PFSK-1 (cell line): Measurements from ENCODE around the gene PIKFYVE.

Experiments
- POLR2AphosphoS5 ChIP-seq: IDR thresholded peaks from 2 replicates; pipeline ENCODE4 v1.6.1; 2012; ENCODE audit warnings: low read depth, mild to moderate bottlenecking, control low read depth, low read length, moderate library complexity
- SIN3A ChIP-seq: IDR thresholded peaks from 2 replicates; pipeline ENCODE4 v1.6.1; 2012; ENCODE audit warnings: mild to moderate bottlenecking, low read length, moderate library complexity, borderline replicate concordance; ENCODE audit not compliant: insufficient read depth
- TAF1 ChIP-seq: IDR thresholded peaks from 2 replicates; pipeline ENCODE4 v1.6.1; 2012; ENCODE audit warnings: low read length, control low read depth, borderline replicate concordance; ENCODE audit not compliant: insufficient read depth

DNA sequence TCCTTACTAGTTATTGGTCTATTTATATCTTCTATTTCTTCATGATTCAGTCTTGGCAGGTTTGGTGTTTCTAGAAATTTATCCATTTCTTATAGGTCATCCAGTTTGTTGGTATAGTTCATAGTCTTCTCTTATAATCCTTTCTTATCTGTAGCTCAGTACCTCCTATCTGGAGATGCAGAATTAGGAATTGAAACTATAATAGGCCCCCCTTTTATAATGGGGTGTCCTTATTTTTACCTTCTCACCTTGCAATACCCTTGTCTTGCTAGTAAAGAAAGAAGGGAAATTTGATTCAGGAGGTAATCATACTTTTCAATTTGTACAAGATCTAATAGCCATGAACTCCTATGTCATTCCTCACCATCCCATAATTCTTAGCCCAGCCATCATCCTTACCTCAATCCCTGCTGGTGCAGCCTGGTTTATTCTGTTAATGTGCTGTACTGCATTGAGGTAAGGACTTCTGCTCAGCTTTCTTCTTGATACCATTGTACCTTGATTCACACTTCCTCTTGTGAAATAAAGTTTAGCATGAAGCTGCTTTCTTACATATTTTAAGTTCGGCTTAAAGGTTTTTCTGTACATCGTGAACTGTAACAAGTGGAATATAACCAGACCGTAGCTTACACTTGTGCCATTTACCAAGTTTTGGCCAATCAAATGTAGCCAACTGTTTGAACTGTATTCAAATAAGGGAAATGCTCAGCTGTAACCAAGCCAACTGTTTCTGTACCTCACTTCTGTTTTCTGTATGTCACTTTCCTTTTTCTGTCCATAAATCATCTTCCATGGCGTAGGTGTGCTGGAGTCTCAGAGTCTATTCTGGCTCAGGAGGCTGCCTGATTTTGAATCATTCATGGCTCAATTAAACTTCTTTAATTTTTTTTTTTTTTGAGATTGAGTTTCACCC lies 100.4 kb downstream of the PIKFYVE start:
- TF ChIP-seq TAF1: no peak
- no peak for TF ChIP-seq SIN3A
- TF ChIP-seq POLR2AphosphoS5: no peak
